K562 (cell line): Measurements from ENCODE around the gene IKZF3. TPM values are rescaled to one million over a fixed set of nuclear protein-coding genes. Genes with fewer than 3 reads are reported as not detected.
A peak's percentile ranks its signal among the peaks of the same experiment; 100 is the strongest.

Experiments used
- ATAC-seq: fragments of 200-7000 bp; cut with Tn5 transposase; 3 replicates; pipeline ENCODE4 v1.9.1; 2020; ENCODE audit warnings: moderate library complexity
- BruUV-seq: library from RNA; stranded (reverse); fragments of 400-500 nt; replicated peaks from 2 replicates; lab custom pipeline; 2021; lab: Mats Ljungman, UMichigan
- CTCF ChIA-PET: fragments of 300-600 bp; formaldehyde crosslinking; extraction: SDS; loops from one replicate; lab custom pipeline; 2021; ENCODE audit warnings: low intra/inter-chr PET ratio; lab: Yijun Ruan, JAX
- POLR2A ChIA-PET: fragments of 300-600, 350-650 bp; sonication (Branson Sonifier 250); formaldehyde crosslinking; extraction: SDS; loops from one replicate; lab custom pipeline; 2021; ENCODE audit warnings: antibody characterized with exemption, inconsistent platforms; lab: Yijun Ruan, JAX
- DNase-seq, 4 experiments: peaks; one replicate each; pipeline versions ENCODE4 v3.0.0 to v3.0.0-alpha.2; 2011 to 2018; ENCODE audit warnings: low spot score in 3 of 4, mixed read lengths in 3 of 4; ENCODE audit errors: extremely low read depth in 1 of 4
- FAIRE-seq: peaks from 2 replicates; lab custom pipeline; 2011; peaks lifted over from hg19 to GRCh38; lab: Jason Lieb, UNC
- H2AFZ ChIP-seq: 2 replicates; pipeline ENCODE4 v1.6.0; 2011; ENCODE audit warnings: low read depth, low read length, control low read depth, inconsistent platforms
- H3K27ac ChIP-seq: fragments of 200-600 bp; 3 replicates; pipeline ENCODE4 v1.8.0; 2011; ENCODE audit warnings: low read depth, mild to moderate bottlenecking, control low read depth, inconsistent platforms, low read length, moderate library complexity, mixed read lengths; ENCODE audit errors: extremely low read depth
- H3K27me3 ChIP-seq, 2 experiments: fragments of 300-600 bp in 1 of 2; 2 replicates in 1 of 2; 3 replicates in 1 of 2; pipeline versions ENCODE4 v1.6.0 to v1.8.0; 2011; ENCODE audit warnings: inconsistent platforms in 2 of 2, low read length in 2 of 2, mild to moderate bottlenecking in 1 of 2, mixed read lengths in 1 of 2, moderate library complexity in 1 of 2; ENCODE audit not compliant: control insufficient read depth in 2 of 2, insufficient read depth in 2 of 2
- H3K36me3 ChIP-seq: fragments of 300-600 bp; 3 replicates; pipeline ENCODE4 v1.8.0; 2011; ENCODE audit warnings: mild to moderate bottlenecking, low read length, inconsistent platforms; ENCODE audit not compliant: control insufficient read depth, insufficient read depth
- H3K4me1 ChIP-seq, 2 experiments: fragments of 200-600 bp in 1 of 2; replicated peaks in 1 of 2; 2 replicates in 1 of 2; 3 replicates in 1 of 2; pipeline versions ENCODE4 v1.5.1 to v1.8.0; 2011; ENCODE audit warnings: inconsistent platforms in 2 of 2, low read length in 2 of 2, mild to moderate bottlenecking in 1 of 2, mixed read lengths in 1 of 2, moderate library complexity in 1 of 2; ENCODE audit not compliant: control insufficient read depth in 2 of 2, insufficient read depth in 2 of 2
- H3K4me2 ChIP-seq: 2 replicates; pipeline ENCODE4 v1.6.1; 2011; ENCODE audit warnings: low read length, control low read depth, inconsistent platforms, mixed read lengths; ENCODE audit not compliant: insufficient read depth
- H3K4me3 ChIP-seq: fragments of 200-600 bp; sonication (generic), shearing (Covaris generic); 2 replicates; pipeline ENCODE4 v1.5.1; 2016; ENCODE audit warnings: control low read depth, inconsistent platforms
- H3K79me2 ChIP-seq: fragments of 200-600 bp; 3 replicates; pipeline ENCODE4 v1.8.0; 2011; ENCODE audit warnings: low read length, inconsistent platforms; ENCODE audit not compliant: control insufficient read depth, insufficient read depth
- H3K9ac ChIP-seq, 2 experiments: 2 replicates each; pipeline versions ENCODE4 v1.6.0 to v1.6.1; 2011; ENCODE audit warnings: low read depth in 2 of 2, low read length in 2 of 2, control low read depth in 1 of 2, inconsistent platforms in 1 of 2, mild to moderate bottlenecking in 1 of 2, mixed read lengths in 1 of 2; ENCODE audit not compliant: insufficient read depth in 1 of 2
- H3K9me1 ChIP-seq: one replicate; pipeline ENCODE4 v1.6.0; 2011; ENCODE audit warnings: inconsistent platforms, mild to moderate bottlenecking, low read length, moderate library complexity; ENCODE audit not compliant: control insufficient read depth, insufficient read depth
- H3K9me3 ChIP-seq: replicated peaks from 2 replicates; pipeline ENCODE4 v1.5.1; 2011; ENCODE audit warnings: low read depth, low read length, inconsistent platforms; ENCODE audit not compliant: control insufficient read depth, insufficient read depth
- H4K20me1 ChIP-seq: replicated peaks from 2 replicates; pipeline ENCODE4 v1.6.1; 2011; ENCODE audit warnings: low read length, inconsistent platforms, mixed read lengths; ENCODE audit not compliant: control insufficient read depth, insufficient read depth
- L3MBTL2 ChIP-seq: fragments of 450-650 bp; IDR thresholded peaks from 2 replicates; pipeline ENCODE4 v1.6.1; 2016; ENCODE audit warnings: mild to moderate bottlenecking, moderate library complexity
- WGBS: fragments of 100-300 bp; shearing (Covaris generic); methylation state at CpG from one replicate; pipeline ENCODE4 v1.1.6; 2016; ENCODE audit warnings: low coverage, mixed read lengths; ENCODE audit not compliant: insufficient coverage; ENCODE audit errors: missing lambda C conversion rate; 5-methylcytosine and 5-hydroxymethylcytosine counted together
- in situ Hi-C: fragments of 300-500 bp; cut with MboI; formaldehyde crosslinking; loops from 4 replicates; pipeline ENCODE4 v1.15.0; 2018; ENCODE audit warnings: inconsistent platforms, mixed read lengths
- intact Hi-C: fragments of 100-400 bp; cut with micrococcal nuclease; formaldehyde crosslinking; loops from 2 replicates; pipeline ENCODE4 v1.14.2; 2022
- polyA plus RNA-seq, 8 experiments: library from polyadenylated mRNA; depleted of rRNA in 4 of 8; stranded (reverse) in 5 of 8; unstranded in 3 of 8; fragments of >200 nt; fragmentation: Nextera tagmentation in 2 of 8; fragmentation: Illumina TruSeq in 1 of 8; extraction: Ambion mirVana in 2 of 8; extraction: Trizol in 1 of 8; gene quantifications; 2 replicates each; pipeline versions ENCODE4 v1.2.1 to v1.2.3, GENCODE V29; 2011 to 2014; ENCODE audit warnings: inconsistent platforms in 1 of 8, missing spikeins in 1 of 8
- total RNA-seq, 7 experiments: library from RNA; depleted of rRNA in 6 of 7; stranded (reverse); fragments of >200 nt in 6 of 7; fragmentation: Illumina TruSeq in 2 of 7; extraction: Trizol in 2 of 7; gene quantifications; 2 replicates each; pipeline versions ENCODE4 v1.2.1 to v1.2.3, GENCODE V29; 2011 to 2021; ENCODE audit warnings: low replicate concordance in 1 of 7
- TF ChIP-seq, protein P1 (sequence below): IDR thresholded peaks from 2 replicates; pipeline ENCODE4 v1.6.1; 2011; ENCODE audit warnings: borderline replicate concordance, low read depth, mild to moderate bottlenecking, moderate library complexity, low read length; ENCODE audit not compliant: insufficient read depth, poor library complexity, severe bottlenecking
- TF ChIP-seq, protein P2 (sequence below): fragments of 450-650 bp; formaldehyde crosslinking; IDR thresholded peaks from 2 replicates; pipeline ENCODE4 v1.4.0; 2020; ENCODE audit warnings: mild to moderate bottlenecking, moderate library complexity
- TF ChIP-seq, protein P3 (sequence below), 2 experiments: IDR thresholded peaks; 2 replicates each; pipeline ENCODE4 v1.6.1; 2011; ENCODE audit warnings: borderline replicate concordance in 1 of 2, control low read depth in 1 of 2, low read depth in 1 of 2, low read length in 1 of 2, mild to moderate bottlenecking in 1 of 2, mixed read lengths in 1 of 2, moderate library complexity in 1 of 2; ENCODE audit not compliant: insufficient read depth in 1 of 2, insufficient read length in 1 of 2, poor library complexity in 1 of 2, severe bottlenecking in 1 of 2; ENCODE audit errors: extremely low read depth in 1 of 2

IKZF3 gene
- total and polyA plus RNA-seq, 9 of the 15 experiments (the other 6 are each of a cell fraction or from before 2014, with no cell fraction given), result 0.06 to 1.6 (median 0.62) TPM

DNA sequence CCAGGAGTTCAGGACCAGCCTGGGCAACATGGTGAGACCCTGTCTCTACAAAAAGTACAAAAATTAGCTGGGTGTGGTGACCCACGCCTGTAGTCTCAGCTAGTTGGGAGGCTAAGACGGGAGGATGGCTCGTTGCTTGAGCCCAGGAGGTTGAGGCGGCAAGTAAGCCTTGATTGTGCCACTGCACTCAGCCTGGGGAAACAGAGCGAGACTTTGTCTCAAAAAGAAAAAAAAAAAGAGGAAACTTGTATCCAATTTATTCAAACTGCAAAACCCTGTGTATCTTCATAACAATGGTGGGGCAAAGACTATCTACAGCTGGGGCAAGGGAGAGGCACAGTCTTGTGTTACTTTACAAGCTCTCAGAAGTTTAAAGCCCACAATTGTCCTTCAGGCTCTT lies 104.9 kb downstream of the IKZF3 start (continued):
- TF ChIP-seq, protein P1, sequence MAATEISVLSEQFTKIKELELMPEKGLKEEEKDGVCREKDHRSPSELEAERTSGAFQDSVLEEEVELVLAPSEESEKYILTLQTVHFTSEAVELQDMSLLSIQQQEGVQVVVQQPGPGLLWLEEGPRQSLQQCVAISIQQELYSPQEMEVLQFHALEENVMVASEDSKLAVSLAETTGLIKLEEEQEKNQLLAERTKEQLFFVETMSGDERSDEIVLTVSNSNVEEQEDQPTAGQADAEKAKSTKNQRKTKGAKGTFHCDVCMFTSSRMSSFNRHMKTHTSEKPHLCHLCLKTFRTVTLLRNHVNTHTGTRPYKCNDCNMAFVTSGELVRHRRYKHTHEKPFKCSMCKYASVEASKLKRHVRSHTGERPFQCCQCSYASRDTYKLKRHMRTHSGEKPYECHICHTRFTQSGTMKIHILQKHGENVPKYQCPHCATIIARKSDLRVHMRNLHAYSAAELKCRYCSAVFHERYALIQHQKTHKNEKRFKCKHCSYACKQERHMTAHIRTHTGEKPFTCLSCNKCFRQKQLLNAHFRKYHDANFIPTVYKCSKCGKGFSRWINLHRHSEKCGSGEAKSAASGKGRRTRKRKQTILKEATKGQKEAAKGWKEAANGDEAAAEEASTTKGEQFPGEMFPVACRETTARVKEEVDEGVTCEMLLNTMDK, result no peak
- TF ChIP-seq, all 486 proteins: peak for 0

DNA sequence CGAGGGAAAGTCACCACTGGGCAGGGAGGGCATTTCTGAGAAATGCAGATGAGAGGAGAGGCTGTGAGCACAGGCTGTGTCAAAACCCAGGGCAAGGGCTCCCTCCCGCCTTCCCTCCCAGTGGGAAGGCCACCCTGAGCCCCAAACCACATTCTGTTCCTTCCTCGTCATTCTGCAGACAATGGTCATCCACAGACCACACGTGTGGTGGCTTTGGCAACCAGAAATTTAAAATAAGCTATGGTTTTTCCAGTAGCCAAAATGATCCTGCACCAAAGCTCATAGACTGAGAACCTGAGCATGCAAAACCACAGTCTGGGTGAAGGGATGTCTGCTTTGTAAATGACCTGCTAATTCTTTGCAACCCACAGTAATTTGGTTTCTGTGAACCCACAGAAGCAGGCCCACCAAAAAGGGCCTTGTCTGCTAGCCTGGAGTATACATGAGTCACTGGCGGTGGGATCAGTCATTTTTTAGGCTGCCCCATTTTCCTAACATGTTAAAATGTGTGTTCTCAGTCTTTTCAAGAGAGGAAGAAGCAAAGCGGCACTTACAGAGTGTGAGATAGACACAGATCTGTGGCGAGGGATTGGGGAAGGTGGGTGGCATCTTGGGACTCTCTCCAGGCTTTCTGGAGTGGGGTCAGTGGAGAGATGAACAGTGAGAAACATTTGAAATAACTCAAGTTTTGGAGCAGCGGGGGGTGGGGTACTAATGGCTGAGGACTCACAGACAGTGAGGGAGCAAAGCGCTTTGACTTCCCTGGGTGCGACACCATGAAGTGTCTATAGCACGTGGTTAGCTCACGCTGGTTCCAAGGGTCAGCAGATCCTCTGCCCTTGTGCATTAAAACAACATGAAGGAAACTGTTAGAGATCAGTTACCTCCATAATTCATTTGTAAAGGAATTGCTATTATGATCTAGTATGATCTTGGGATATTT lies 105.9 kb downstream of the IKZF3 start:
- Histone ChIP-seq H3K4me3 (no peak overlapping the region), H3K9me1 (no peaks in the 10 kb centered on the region), H3K36me3 (no peaks in the 10 kb centered on the region), H3K27me3 (peaks cover 15 to 28% of the 10 kb centered on the region in 2 experiments; a peak in 4 of 5 replicates), H3K9me3 (no peaks in the 10 kb centered on the region), H3K9ac (peak overlapping the region in 1 of 2 experiments; percentile 12; a peak in 1 of 4 replicates), H4K20me1 (no peaks in the 10 kb centered on the region), H3K4me1 (peaks cover 1 to 20% of the 10 kb centered on the region in 2 experiments; a peak in 3 of 5 replicates), H2AFZ (no peak overlapping the region), H3K27ac (no peak overlapping the region), H3K79me2 (no peaks in the 10 kb centered on the region), H3K4me2 (no peak overlapping the region)
- no TSS peak for BruUV-seq
- no peak for ATAC-seq
- in situ Hi-C loops, result loop anchor here (5.0 kb wide), 1 partner anchor 136 kb away; no protein-coding TSS in a partner anchor
- no peak for DNase-seq
- WGBS, result 23% methylated on average over 12 of the region's 12 CpGs
- POLR2A ChIA-PET, result interaction anchor here (0.6 to 1.0 kb wide), 2 partner anchors 78 to 450 kb away, joined by 3 read pairs; no protein-coding TSS in a partner anchor
- intact Hi-C loops, result no loop called here
- TF ChIP-seq, protein P2, sequence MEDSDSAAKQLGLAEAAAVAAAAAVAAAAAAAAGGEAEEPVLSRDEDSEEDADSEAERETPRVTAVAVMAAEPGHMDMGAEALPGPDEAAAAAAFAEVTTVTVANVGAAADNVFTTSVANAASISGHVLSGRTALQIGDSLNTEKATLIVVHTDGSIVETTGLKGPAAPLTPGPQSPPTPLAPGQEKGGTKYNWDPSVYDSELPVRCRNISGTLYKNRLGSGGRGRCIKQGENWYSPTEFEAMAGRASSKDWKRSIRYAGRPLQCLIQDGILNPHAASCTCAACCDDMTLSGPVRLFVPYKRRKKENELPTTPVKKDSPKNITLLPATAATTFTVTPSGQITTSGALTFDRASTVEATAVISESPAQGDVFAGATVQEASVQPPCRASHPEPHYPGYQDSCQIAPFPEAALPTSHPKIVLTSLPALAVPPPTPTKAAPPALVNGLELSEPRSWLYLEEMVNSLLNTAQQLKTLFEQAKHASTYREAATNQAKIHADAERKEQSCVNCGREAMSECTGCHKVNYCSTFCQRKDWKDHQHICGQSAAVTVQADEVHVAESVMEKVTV, result no peak
- 0 out of 2 replicates have a peak, but pooled peaks have one; percentile 16 for TF ChIP-seq L3MBTL2
- TF ChIP-seq, protein P3, sequence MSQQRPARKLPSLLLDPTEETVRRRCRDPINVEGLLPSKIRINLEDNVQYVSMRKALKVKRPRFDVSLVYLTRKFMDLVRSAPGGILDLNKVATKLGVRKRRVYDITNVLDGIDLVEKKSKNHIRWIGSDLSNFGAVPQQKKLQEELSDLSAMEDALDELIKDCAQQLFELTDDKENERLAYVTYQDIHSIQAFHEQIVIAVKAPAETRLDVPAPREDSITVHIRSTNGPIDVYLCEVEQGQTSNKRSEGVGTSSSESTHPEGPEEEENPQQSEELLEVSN (IDR thresholded peaks at IDR 0.05; ENCODE audit: borderline replicate concordance in 1 of 2, extremely low read depth in 1 of 2, insufficient read depth in 1 of 2, insufficient read length in 1 of 2, low read depth in 1 of 2, low read length in 1 of 2, poor library complexity in 1 of 2, severe bottlenecking in 1 of 2), result peak in 1 of 2 experiments; percentile 15
- CTCF ChIA-PET, result no interaction called here
- FAIRE-seq, result no peak
